GM13977 (cell line): Measurements from ENCODE around the gene ITPK1.

Experiments used
- DNase-seq: peaks from one replicate; pipeline ENCODE4 v3.0.0; 2012; ENCODE audit warnings: low spot score
- CTCF ChIP-seq: IDR thresholded peaks from 2 replicates; pipeline ENCODE4 v1.5.1; 2012; ENCODE audit warnings: mild to moderate bottlenecking, control low read depth; ENCODE audit not compliant: insufficient read depth; ENCODE audit errors: extremely low read depth, missing control alignments
- in situ Hi-C: fragments of 300-500 bp; cut with MboI; formaldehyde crosslinking; loops from one replicate; pipeline ENCODE4 v1.12.0; 2022; ENCODE audit warnings: low sequenced_read_pairs, low pct_unique_long_range_greater_than_20kb, mixed read lengths, inconsistent platforms; ENCODE audit not compliant: unreplicated experiment

The ITPK1 gene

GRCh38 chr14:93031505-93032315 is 84.0 kb downstream of the ITPK1 start:
- no peak for DNase-seq
- no peak for TF ChIP-seq CTCF
- in situ Hi-C loops: no loop called here

GRCh38 chr14:93030761-93031160 is 85.0 kb downstream of the ITPK1 start:
- no peak for TF ChIP-seq CTCF
- DNase-seq: no peak
- in situ Hi-C loops: no loop called here

GRCh38 chr14:93029911-93030508 is 85.7 kb downstream of the ITPK1 start:
- in situ Hi-C loops: no loop called here
- no peak for DNase-seq
- TF ChIP-seq CTCF: no peak

- no peak for TF ChIP-seq CTCF
- no peak for DNase-seq
- in situ Hi-C loops: no loop called here
These were observed 86.3 kb downstream of the ITPK1 start for GRCh38 chr14:93029417-93029816.

- no peak for DNase-seq
- in situ Hi-C loops: no loop called here
- no peak for TF ChIP-seq CTCF
These were observed 87.0 kb downstream of the ITPK1 start for GRCh38 chr14:93028724-93029076.

- in situ Hi-C loops: no loop called here
These were observed 87.7 kb downstream of the ITPK1 start for GRCh38 chr14:93027810-93028723.

More at GRCh38 chr14:93027810-93028723, 87.7 kb downstream of the ITPK1 start:
- no peak for DNase-seq
- no peak for TF ChIP-seq CTCF
